Endothelial cell of umbilical vein (primary cell): ENCODE results near the gene GET4.

Source experiments
- FOS ChIP-seq: IDR thresholded peaks from 2 replicates; pipeline ENCODE4 v1.6.1; 2011; ENCODE audit warnings: mild to moderate bottlenecking, low read length, moderate library complexity, borderline replicate concordance; ENCODE audit not compliant: insufficient read depth
- TF ChIP-seq, protein P1 (sequence below), 2 donors: IDR thresholded peaks; 1 replicate in 1 of 2; 2 replicates in 1 of 2; pipeline ENCODE4 v1.5.1; 2011; ENCODE audit warnings: low read length in 2 of 2, mild to moderate bottlenecking in 2 of 2, moderate library complexity in 2 of 2, control low read depth in 1 of 2, inconsistent platforms in 1 of 2, low read depth in 1 of 2; ENCODE audit not compliant: insufficient read depth in 1 of 2; ENCODE audit errors: extremely low read depth in 1 of 2

- TF ChIP-seq, protein P1, sequence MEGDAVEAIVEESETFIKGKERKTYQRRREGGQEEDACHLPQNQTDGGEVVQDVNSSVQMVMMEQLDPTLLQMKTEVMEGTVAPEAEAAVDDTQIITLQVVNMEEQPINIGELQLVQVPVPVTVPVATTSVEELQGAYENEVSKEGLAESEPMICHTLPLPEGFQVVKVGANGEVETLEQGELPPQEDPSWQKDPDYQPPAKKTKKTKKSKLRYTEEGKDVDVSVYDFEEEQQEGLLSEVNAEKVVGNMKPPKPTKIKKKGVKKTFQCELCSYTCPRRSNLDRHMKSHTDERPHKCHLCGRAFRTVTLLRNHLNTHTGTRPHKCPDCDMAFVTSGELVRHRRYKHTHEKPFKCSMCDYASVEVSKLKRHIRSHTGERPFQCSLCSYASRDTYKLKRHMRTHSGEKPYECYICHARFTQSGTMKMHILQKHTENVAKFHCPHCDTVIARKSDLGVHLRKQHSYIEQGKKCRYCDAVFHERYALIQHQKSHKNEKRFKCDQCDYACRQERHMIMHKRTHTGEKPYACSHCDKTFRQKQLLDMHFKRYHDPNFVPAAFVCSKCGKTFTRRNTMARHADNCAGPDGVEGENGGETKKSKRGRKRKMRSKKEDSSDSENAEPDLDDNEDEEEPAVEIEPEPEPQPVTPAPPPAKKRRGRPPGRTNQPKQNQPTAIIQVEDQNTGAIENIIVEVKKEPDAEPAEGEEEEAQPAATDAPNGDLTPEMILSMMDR (IDR thresholded peaks at IDR 0.05; ENCODE audit: extremely low read depth in 1 of 2, insufficient read depth in 1 of 2, low read depth in 1 of 2, low read length in 2 of 2) = no peak
- TF ChIP-seq FOS = no peak
Measured at GRCh38 chr7:891805-892204, 15.5 kb downstream of the GET4 start.
